Hepatocyte (in vitro differentiated cells): ENCODE measurements around the gene NIPSNAP2.

Experiments
- EZH2 ChIP-seq: fragments of 200-600 bp; sonication (generic); IDR thresholded peaks from 2 replicates; pipeline ENCODE4 v1.6.1; 2016; ENCODE audit warnings: antibody characterized with exemption, mild to moderate bottlenecking, borderline replicate concordance
- TF ChIP-seq, protein P1 (sequence below): fragments of 200-600 bp; sonication (generic); IDR thresholded peaks from 2 replicates; pipeline ENCODE4 v1.5.1; 2016; ENCODE audit warnings: antibody characterized with exemption, mild to moderate bottlenecking; ENCODE audit not compliant: poor library complexity

DNA sequence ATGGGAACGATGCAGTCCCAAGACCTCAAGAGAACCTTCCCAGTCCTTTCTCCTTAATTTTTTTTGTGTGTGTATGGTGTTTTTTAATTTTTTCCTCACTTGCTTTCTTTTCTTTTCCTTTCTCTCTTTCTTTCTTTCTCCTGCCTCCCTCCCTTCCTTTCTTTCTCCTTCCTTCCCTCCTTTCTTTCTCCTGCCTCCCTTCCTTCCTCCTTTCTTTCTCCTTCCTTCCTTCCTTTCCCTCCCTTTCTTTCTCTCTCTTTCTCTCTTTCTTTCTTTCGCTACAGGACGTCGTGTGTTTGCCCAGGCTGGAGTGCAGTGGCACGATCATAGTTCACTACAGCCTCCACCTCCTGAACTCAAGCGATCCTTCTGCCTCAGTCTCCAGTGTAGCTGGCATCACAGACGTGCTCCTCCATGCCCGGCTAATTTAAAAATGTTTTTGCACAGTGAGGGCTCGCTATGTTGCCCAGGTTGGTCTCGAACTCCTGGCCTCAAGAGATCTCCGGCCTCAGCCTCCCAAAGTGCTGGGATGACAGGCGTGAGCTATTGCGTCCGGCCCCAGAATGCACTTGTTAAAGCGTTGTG, 709 bp upstream of the NIPSNAP2 start:
- no peak for TF ChIP-seq EZH2
- TF ChIP-seq, protein P1, sequence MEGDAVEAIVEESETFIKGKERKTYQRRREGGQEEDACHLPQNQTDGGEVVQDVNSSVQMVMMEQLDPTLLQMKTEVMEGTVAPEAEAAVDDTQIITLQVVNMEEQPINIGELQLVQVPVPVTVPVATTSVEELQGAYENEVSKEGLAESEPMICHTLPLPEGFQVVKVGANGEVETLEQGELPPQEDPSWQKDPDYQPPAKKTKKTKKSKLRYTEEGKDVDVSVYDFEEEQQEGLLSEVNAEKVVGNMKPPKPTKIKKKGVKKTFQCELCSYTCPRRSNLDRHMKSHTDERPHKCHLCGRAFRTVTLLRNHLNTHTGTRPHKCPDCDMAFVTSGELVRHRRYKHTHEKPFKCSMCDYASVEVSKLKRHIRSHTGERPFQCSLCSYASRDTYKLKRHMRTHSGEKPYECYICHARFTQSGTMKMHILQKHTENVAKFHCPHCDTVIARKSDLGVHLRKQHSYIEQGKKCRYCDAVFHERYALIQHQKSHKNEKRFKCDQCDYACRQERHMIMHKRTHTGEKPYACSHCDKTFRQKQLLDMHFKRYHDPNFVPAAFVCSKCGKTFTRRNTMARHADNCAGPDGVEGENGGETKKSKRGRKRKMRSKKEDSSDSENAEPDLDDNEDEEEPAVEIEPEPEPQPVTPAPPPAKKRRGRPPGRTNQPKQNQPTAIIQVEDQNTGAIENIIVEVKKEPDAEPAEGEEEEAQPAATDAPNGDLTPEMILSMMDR = no peak
